ENCODE data around the gene SLC15A2.

The SLC15A2 gene

DNA sequence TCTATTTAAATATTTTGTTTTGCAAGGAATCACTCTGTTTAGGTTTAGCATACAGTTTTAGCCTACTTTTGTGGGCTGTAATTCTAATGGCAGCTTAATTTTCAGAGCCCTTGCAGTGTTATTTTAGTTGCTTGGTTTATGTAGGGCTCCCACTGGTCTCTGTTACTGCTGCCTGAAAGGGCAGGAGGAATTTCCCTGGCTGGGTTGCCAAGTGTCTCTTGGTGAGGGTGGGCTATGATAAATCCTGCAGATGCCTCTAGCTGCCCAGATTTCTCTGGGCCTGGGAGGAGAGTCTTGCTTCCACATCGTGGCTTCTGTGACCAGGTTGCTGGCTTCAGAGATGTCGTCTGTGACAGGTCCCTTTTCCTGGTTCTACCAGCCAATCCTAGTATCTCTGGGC lies 91.6 kb downstream of the SLC15A2 start:
- TF ChIP-seq ZNF274 (IDR thresholded peaks at IDR 0.05; ENCODE audit: low read depth, low read length) = no peak
- no peak overlapping the region for H3K4me3 ChIP-seq (ENCODE audit: low read length)

DNA sequence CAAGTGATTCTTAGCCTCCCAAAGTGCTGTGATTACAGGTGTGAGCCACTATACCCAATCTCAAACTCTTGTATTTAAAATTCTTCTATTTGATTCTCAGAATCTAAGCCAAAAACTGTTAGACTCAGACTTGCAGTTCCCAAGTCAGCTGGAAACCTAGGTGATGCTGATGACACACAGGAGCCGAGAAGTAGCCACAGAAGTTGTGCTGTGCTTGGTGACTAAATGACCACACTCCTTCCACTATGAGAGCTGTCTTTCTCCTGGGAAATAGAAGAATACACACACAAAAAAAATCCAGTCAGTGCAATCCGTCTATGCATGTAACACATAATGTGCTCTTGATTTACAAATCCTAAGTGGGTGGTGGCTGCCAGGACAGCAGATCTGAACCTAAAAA lies 93.9 kb downstream of the SLC15A2 start:
- no peak overlapping the region for H3K4me3 ChIP-seq (ENCODE audit: low read length)
- no peak for TF ChIP-seq ZNF274 (IDR thresholded peaks at IDR 0.05; ENCODE audit: low read depth, low read length)

DNA sequence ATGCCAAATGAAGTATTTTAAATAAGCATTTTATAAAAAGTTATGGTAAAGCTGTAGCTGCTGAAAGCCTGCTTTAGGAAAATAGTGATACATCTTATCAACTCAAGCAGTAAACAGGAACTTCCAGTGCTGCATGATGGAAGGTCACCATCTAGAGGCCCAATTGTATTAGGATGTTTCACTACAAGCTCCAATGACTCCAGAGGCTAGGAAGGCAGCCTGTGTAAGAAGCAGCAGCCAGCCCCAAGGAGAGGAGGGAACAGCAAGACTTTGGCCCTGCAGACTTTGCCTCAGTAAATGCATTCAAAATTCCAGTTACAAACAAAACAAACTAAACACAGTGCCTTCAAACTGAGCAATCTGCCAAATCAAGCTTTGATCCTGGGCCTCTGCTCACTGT lies 95.7 kb downstream of the SLC15A2 start:
- TF ChIP-seq ZNF274 (IDR thresholded peaks at IDR 0.05; ENCODE audit: low read depth, low read length) = no peak
- no peak overlapping the region for H3K4me3 ChIP-seq (ENCODE audit: low read length)

DNA sequence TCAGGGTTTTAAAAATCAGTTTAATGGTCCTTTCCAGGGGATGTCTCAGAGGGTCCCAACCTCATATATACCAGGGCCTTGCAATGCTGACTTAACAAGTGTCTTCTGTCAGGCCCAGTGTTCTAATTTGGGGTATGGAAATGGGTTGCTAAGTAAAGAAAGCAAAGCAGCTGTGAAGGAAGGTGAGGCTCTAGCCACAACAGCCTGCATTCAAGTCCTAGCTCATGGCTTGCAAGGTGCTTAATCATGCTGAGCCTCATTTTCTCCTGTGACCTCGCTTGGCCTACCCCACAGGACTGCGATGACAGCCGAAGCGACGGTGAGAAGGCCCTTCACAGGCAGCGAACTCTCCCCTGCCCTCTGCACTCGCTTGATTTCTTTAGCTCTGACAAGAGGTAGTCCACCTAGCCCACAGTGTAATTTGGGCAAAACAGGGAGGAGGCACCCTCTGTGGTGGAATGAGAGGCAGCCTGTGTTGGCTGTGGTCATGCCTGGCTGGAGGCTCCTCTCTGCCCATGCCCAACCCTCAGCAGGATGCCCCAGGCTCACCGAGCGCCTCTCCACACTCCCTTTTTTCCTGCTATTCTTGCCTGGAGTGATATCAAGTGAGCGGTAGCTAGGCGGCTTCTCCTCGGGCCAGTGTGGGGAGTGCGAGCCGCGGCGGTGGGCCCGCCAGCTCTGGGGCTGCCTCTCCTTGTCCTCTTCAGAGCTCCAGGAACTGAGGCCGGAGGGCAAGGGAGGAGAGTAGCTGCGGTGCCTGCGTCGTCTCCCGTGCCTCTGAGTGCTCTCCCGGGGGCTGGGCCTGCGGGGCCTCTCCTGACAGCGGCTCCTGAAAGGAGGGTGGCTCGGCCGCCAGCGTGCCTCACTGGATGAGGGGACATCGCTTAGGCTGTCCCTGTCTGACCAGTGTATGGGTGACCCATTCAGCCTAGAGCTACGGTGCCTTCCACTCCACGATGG lies 98.7 kb downstream of the SLC15A2 start:
- TF ChIP-seq ZNF274 (IDR thresholded peaks at IDR 0.05; ENCODE audit: low read depth, low read length) = no peak
- H3K4me3 ChIP-seq (ENCODE audit: low read length) = no peak overlapping the region

Measured in GM08714 (cell line).